OCI-LY7 (cell line): ENCODE measurements around the gene MEF2A. TPM values are rescaled to one million over a fixed set of nuclear protein-coding genes. Genes with fewer than 3 reads are reported as not detected.

Experiments
- BruUV-seq: library from RNA; stranded (reverse); fragments of 400-500 nt; replicated peaks from 2 replicates; lab custom pipeline; 2021; lab: Mats Ljungman, UMichigan
- CTCF ChIA-PET: fragments of 300-600 bp; sonication (Branson Sonifier 250); formaldehyde crosslinking; loops from one replicate; lab custom pipeline; 2022; ENCODE audit warnings: antibody characterized with exemption; ENCODE audit not compliant: unreplicated experiment; lab: Charles Lee
- POLR2A ChIA-PET: fragments of 300-600 bp; sonication (Branson Sonifier 250); formaldehyde crosslinking; loops from one replicate; lab custom pipeline; 2022; ENCODE audit warnings: antibody characterized with exemption; lab: Charles Lee
- DNase-seq: peaks from one replicate; pipeline ENCODE4 v3.0.0-alpha.2; 2015; ENCODE audit warnings: low spot score
- H2AFZ ChIP-seq: fragments of 200-600 bp; sonication (generic), shearing (Covaris generic); 2 replicates; pipeline ENCODE4 v1.6.1; 2014; ENCODE audit warnings: mild to moderate bottlenecking, antibody characterized with exemption, low read length, moderate library complexity
- H3K27ac ChIP-seq: fragments of 200-600 bp; sonication (generic); 2 replicates; pipeline ENCODE4 v1.5.1; 2014; ENCODE audit warnings: mixed run types, low read depth, mild to moderate bottlenecking, moderate library complexity, low read length, inconsistent platforms; ENCODE audit not compliant: poor library complexity, severe bottlenecking
- H3K36me3 ChIP-seq: fragments of 200-600 bp; sonication (generic); 2 replicates; pipeline ENCODE4 v1.6.1; 2014; ENCODE audit warnings: mild to moderate bottlenecking, antibody characterized with exemption, low read length, moderate library complexity, mixed read lengths; ENCODE audit not compliant: insufficient read depth
- H3K4me1 ChIP-seq: fragments of 200-600 bp; sonication (generic); 2 replicates; pipeline ENCODE4 v1.5.1; 2014; ENCODE audit warnings: mild to moderate bottlenecking, low read length; ENCODE audit not compliant: insufficient read depth, poor library complexity, severe bottlenecking
- H3K4me2 ChIP-seq: fragments of 200-600 bp; sonication (generic); 2 replicates; pipeline ENCODE4 v1.6.1; 2014; ENCODE audit warnings: mild to moderate bottlenecking, low read length
- H3K4me3 ChIP-seq: fragments of 200-600 bp; sonication (generic); 2 replicates; pipeline ENCODE4 v1.5.1; 2014; ENCODE audit warnings: mild to moderate bottlenecking, low read depth, low read length; ENCODE audit not compliant: poor library complexity, severe bottlenecking
- H3K79me2 ChIP-seq: fragments of 200-600 bp; sonication (generic); 2 replicates; pipeline ENCODE4 v1.6.1; 2016; ENCODE audit warnings: low read depth, mild to moderate bottlenecking, low read length, moderate library complexity, mixed read lengths; ENCODE audit not compliant: insufficient read depth
- H3K9me2 ChIP-seq: fragments of 200-600 bp; sonication (generic); 2 replicates; pipeline ENCODE4 v1.6.1; 2016; ENCODE audit warnings: mild to moderate bottlenecking, low read length, mixed read lengths; ENCODE audit not compliant: insufficient read depth
- H3K9me3 ChIP-seq: fragments of 200-600 bp; sonication (generic); 2 replicates; pipeline ENCODE4 v1.6.1; 2014; ENCODE audit warnings: mild to moderate bottlenecking, mixed run types, low read length, mixed read lengths
- H4K20me1 ChIP-seq: fragments of 200-600 bp; sonication (generic); 2 replicates; pipeline ENCODE4 v1.6.1; 2014; ENCODE audit warnings: mild to moderate bottlenecking, antibody characterized with exemption, low read length, moderate library complexity, mixed read lengths; ENCODE audit not compliant: insufficient read depth
- EZH2phosphoT487 ChIP-seq: fragments of 200-600 bp; sonication (generic); IDR thresholded peaks from 2 replicates; pipeline ENCODE4 v1.6.1; 2018; ENCODE audit warnings: low read depth, borderline replicate concordance, mild to moderate bottlenecking, mixed run types, antibody characterized with exemption, low read length, moderate library complexity, mixed read lengths
- intact Hi-C: fragments of 100-400 bp; cut with micrococcal nuclease; formaldehyde crosslinking; loops from one replicate; pipeline ENCODE4 v1.10.0; 2022; ENCODE audit not compliant: unreplicated experiment
- total RNA-seq, 2 experiments: library from RNA; depleted of rRNA in 1 of 2; stranded (reverse); fragments of >200 nt in 1 of 2; shearing (Covaris generic) in 1 of 2; gene quantifications; 2 replicates each; pipeline ENCODE4 v1.2.3, GENCODE V29; 2014 to 2022
- TF ChIP-seq, protein P1 (sequence below): fragments of 200-600 bp; sonication (generic); conservative IDR thresholded peaks from 2 replicates; pipeline ENCODE4 v1.5.1; 2014; ENCODE audit warnings: mild to moderate bottlenecking, antibody characterized with exemption, low read length, moderate library complexity, mixed read lengths

The MEF2A gene
- total RNA-seq, 2 experiments from 2014 or later, result 28.0 to 38.2 TPM

GRCh38 chr15:99651023-99651807 lies 85.4 kb downstream of the MEF2A start:
- ChIA-PET CTCF (no interaction called here), POLR2A (interaction anchor here (0.5 to 0.9 kb wide), 3 partner anchors 10 to 636 kb away, joined by 3 read pairs; no protein-coding TSS in a partner anchor)
- H3K36me3 ChIP-seq, result peaks cover 22% of the 10 kb centered on the region
- no peak overlapping the region for H2AFZ ChIP-seq
- peaks cover 6% of the 10 kb centered on the region; the same call in 1 of the 2 replicates for H3K9me3 ChIP-seq
- intact Hi-C loops, result no loop called here
- BruUV-seq, result no TSS peak
- H3K4me2 ChIP-seq, result no peak overlapping the region
- H3K4me3 ChIP-seq, result no peak overlapping the region
- H3K9me2 ChIP-seq, result no peaks in the 10 kb centered on the region
- no peak overlapping the region for H3K27ac ChIP-seq
- no peaks in the 10 kb centered on the region for H3K4me1 ChIP-seq
- no peak for TF ChIP-seq EZH2phosphoT487
- TF ChIP-seq, protein P1, sequence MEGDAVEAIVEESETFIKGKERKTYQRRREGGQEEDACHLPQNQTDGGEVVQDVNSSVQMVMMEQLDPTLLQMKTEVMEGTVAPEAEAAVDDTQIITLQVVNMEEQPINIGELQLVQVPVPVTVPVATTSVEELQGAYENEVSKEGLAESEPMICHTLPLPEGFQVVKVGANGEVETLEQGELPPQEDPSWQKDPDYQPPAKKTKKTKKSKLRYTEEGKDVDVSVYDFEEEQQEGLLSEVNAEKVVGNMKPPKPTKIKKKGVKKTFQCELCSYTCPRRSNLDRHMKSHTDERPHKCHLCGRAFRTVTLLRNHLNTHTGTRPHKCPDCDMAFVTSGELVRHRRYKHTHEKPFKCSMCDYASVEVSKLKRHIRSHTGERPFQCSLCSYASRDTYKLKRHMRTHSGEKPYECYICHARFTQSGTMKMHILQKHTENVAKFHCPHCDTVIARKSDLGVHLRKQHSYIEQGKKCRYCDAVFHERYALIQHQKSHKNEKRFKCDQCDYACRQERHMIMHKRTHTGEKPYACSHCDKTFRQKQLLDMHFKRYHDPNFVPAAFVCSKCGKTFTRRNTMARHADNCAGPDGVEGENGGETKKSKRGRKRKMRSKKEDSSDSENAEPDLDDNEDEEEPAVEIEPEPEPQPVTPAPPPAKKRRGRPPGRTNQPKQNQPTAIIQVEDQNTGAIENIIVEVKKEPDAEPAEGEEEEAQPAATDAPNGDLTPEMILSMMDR, result no peak
- no peaks in the 10 kb centered on the region for H4K20me1 ChIP-seq
- DNase-seq, result no peak
- H3K79me2 ChIP-seq, result no peaks in the 10 kb centered on the region

DNA sequence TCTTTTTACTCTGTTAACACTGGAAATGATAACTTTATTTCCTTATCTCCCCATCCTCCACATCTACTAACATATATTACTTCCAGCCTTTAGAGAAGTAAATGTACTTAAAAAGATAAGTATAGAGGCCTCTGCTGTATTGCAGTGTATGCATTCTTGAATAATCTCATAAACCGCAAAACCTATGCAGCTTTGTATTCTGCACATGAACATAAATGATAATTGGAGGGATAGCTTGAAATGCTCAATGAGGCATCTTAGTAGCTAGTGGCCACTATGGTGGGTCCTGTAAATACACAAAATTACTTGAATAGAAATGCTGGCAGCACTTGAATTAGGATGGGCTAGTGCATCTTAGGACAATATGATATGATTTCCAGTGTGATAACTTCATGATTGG lies 90.4 kb downstream of the MEF2A start:
- intact Hi-C loops, result no loop called here

More for the DNA sequence above, 90.4 kb downstream of the MEF2A start:
- no TSS peak for BruUV-seq
- Histone ChIP-seq H3K9me3 (no peaks in the 10 kb centered on the region), H4K20me1 (no peaks in the 10 kb centered on the region), H3K4me3 (no peak overlapping the region), H2AFZ (no peak overlapping the region), H3K4me1 (no peaks in the 10 kb centered on the region), H3K79me2 (no peaks in the 10 kb centered on the region), H3K4me2 (no peak overlapping the region), H3K9me2 (no peaks in the 10 kb centered on the region), H3K36me3 (no peaks in the 10 kb centered on the region), H3K27ac (no peak overlapping the region)
- ChIA-PET POLR2A (interaction anchor here (1.6 kb wide), 1 partner anchor 9 kb away, joined by 4 read pairs; no protein-coding TSS in a partner anchor), CTCF (no interaction called here)
- TF ChIP-seq, protein P1, result no peak
- TF ChIP-seq EZH2phosphoT487, result no peak
- no peak for DNase-seq
